NCI-H1105 (cell line): ENCODE measurements around the gene RC3H2.

Experiments
- DNase-seq: peaks from one replicate; lab custom pipeline; 2025; lab: John Stamatoyannopoulos, UW

The RC3H2 gene

DNA sequence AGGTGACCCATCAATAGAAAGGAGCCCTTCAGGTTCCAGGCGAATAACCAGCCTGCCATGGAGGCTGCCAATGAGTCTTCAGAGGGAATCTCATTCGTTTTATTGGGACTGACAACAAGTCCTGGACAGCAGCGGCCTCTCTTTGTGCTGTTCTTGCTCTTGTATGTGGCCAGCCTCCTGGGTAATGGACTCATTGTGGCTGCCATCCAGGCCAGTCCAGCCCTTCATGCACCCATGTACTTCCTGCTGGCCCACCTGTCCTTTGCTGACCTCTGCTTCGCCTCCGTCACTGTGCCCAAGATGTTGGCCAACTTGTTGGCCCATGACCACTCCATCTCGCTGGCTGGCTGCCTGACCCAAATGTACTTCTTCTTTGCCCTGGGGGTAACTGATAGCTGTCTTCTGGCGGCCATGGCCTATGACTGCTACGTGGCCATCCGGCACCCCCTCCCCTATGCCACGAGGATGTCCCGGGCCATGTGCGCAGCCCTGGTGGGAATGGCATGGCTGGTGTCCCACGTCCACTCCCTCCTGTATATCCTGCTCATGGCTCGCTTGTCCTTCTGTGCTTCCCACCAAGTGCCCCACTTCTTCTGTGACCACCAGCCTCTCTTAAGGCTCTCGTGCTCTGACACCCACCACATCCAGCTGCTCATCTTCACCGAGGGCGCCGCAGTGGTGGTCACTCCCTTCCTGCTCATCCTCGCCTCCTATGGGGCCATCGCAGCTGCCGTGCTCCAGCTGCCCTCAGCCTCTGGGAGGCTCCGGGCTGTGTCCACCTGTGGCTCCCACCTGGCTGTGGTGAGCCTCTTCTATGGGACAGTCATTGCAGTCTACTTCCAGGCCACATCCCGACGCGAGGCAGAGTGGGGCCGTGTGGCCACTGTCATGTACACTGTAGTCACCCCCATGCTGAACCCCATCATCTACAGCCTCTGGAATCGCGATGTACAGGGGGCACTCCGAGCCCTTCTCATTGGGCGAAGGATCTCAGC lies 104.8 kb downstream of the RC3H2 start, which contains the start of gene OR1K1:
OR1K1 (plus strand) TSS at position 58 of the 995 bp plus-strand sequence; CDS start at position 58, 0 bp downstream.
- DNase-seq, result no peak

DNA sequence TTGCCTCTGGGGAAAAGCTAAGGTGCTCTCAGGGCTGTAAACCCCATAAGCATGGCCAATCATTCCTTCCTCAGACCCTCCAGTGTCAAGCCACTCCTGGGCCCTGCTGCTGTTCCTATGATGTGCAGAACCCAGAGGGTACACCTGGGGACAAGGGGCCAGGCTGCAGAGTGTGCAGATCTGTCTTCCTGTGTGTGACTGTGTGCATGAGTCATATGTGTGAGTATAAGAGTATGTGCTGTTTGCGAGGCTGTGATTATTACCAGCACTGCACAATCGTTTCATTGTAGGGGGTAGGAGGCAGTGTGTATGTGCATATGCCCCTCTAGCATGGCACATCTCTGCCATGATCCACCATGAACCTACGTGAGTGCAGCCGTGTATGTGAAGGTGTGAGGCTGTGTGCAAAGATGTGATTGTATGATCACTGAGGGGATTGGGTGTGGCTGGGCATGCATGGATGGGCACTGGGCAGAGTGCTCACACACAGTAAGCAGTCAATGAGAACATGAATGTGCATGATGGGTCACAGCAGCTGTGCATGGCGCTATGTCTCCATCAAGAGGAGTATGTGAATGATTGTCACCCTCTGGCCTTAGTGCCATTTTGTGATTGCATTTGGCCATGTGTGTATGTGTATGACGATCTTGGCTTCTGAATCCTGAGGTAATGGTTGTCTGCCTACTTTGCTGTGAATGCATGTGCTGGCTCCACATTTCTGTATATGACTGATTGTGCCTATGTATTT lies 107.7 kb downstream of the RC3H2 start:
- DNase-seq, result no peak
